Natural killer cell (primary cell): ENCODE results near the gene PGAM4. TPM values are rescaled to one million over a fixed set of nuclear protein-coding genes. Genes with fewer than 3 reads are reported as not detected.
"Not testable (repeated sequence)": the region's sequence is repeated elsewhere in the genome, so short reads cannot be mapped to it uniquely, and the experiment has no call there.

Experiments
- ATAC-seq, 3 donors: fragments of 150-1000 bp in 2 of 3; fragments of 200-7000 bp in 1 of 3; cut with Tn5 transposase; 1 replicate in 1 of 3; 2 replicates in 2 of 3; pipeline ENCODE4 v1.10.0; 2021; ENCODE audit warnings: mild to moderate bottlenecking in 2 of 3, moderate library complexity in 2 of 3
- DNase-seq, 2 donors: peaks; one replicate each; pipeline versions ENCODE4 v3.0.0 to v3.0.0-alpha.2; 2013 to 2021; ENCODE audit warnings: mixed read lengths in 1 of 2
- H3K27ac ChIP-seq: one replicate; pipeline ENCODE4 v1.5.1; 2013; ENCODE audit warnings: mild to moderate bottlenecking, low read length
- H3K27me3 ChIP-seq: one replicate; pipeline ENCODE4 v1.6.1; 2013; ENCODE audit warnings: low read length; ENCODE audit not compliant: control insufficient read depth, insufficient read depth
- H3K36me3 ChIP-seq: one replicate; pipeline ENCODE4 v1.6.1; 2013; ENCODE audit warnings: low read length; ENCODE audit not compliant: control insufficient read depth, insufficient read depth
- H3K4me1 ChIP-seq: one replicate; pipeline ENCODE4 v1.6.1; 2013; ENCODE audit warnings: low read length; ENCODE audit not compliant: control insufficient read depth, insufficient read depth
- H3K4me3 ChIP-seq: one replicate; pipeline ENCODE4 v1.5.1; 2013; ENCODE audit warnings: low read length
- H3K9me3 ChIP-seq: one replicate; pipeline ENCODE4 v1.6.1; 2013; ENCODE audit warnings: low read length; ENCODE audit not compliant: control insufficient read depth, insufficient read depth
- H3K27ac Mint-ChIP-seq, 2 donors: one replicate each; pipeline ENCODE4 v1.8.0; 2022; ENCODE audit warnings: mild to moderate bottlenecking in 2 of 2, mixed read lengths in 2 of 2, moderate library complexity in 1 of 2
- H3K27me3 Mint-ChIP-seq, 2 donors: one replicate each; pipeline ENCODE4 v1.8.0; 2022; ENCODE audit warnings: low read depth in 2 of 2, mixed read lengths in 2 of 2
- H3K36me3 Mint-ChIP-seq: one replicate; pipeline ENCODE4 v1.8.0; 2022; ENCODE audit warnings: mixed read lengths
- H3K4me1 Mint-ChIP-seq, 2 donors: one replicate each; pipeline ENCODE4 v1.8.0; 2022; ENCODE audit warnings: mixed read lengths in 2 of 2
- H3K4me3 Mint-ChIP-seq: one replicate; pipeline ENCODE4 v1.8.0; 2022; ENCODE audit warnings: mild to moderate bottlenecking, moderate library complexity, mixed read lengths
- H3K9me3 Mint-ChIP-seq, 2 donors: one replicate each; pipeline ENCODE4 v1.8.0; 2022; ENCODE audit warnings: mixed read lengths in 2 of 2
- WGBS: methylation state at CpG from one replicate; pipeline ENCODE4 v1.1.7; 2013; ENCODE audit warnings: missing lambda C conversion rate; ENCODE audit not compliant: insufficient coverage; 5-methylcytosine and 5-hydroxymethylcytosine counted together
- intact Hi-C: fragments of 100-400 bp; cut with micrococcal nuclease; formaldehyde crosslinking; loops from one replicate; pipeline ENCODE4 v1.14.2; 2022
- total RNA-seq, 4 donors: library from RNA; stranded (reverse); fragments of 120-200 nt in 1 of 4; gene quantifications; one replicate each; pipeline versions ENCODE4 v1.2.3 to v1.2.4, GENCODE V29; 2013 to 2022
- TF ChIP-seq, protein P1 (sequence below): fragments of 200-600 bp; IDR thresholded peaks from one replicate; pipeline ENCODE4 v1.8.0; 2022; ENCODE audit warnings: antibody characterized with exemption

The PGAM4 gene
- total RNA-seq, 3 donors from 2014 or later (not counting 1 experiment from before 2014, with no cell fraction given): not detected

DNA sequence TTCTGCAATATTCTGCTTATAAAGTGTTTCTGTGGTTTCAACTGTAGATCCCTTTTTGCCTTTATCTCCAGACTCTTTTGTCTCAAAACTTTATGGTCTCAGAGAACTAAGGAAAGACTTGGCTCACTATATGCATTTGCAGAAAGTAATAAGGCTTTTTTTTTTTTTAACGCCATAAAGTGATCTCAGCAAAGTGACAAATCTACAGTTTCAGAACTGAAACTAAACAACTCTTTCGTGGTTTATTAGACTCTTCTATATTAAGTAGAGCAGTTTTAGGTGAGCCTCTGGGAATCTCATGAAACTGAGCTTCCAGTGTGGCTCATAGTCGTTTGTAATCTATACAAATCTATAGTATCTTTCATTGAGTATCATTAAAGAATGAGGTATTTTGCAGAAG, 43.7 kb downstream of the PGAM4 start:
- H3K9me3 Mint-ChIP-seq: no peaks in the 10 kb centered on the region
- Histone ChIP-seq H3K27ac (no peak overlapping the region), H3K36me3 (no peaks in the 10 kb centered on the region), H3K4me1 (no peaks in the 10 kb centered on the region), H3K27me3 (no peaks in the 10 kb centered on the region), H3K4me3 (no peak overlapping the region), H3K9me3 (no peaks in the 10 kb centered on the region)
- H3K4me3 Mint-ChIP-seq: peak overlapping the region; percentile 9
- DNase-seq: no peak
- peak in 2 of 3 donors; percentile 50 to 52 for ATAC-seq
- H3K4me1 Mint-ChIP-seq: peaks cover 0 to 24% of the 10 kb centered on the region in 2 donors
- no CpG with 5 or more reads among the region's 3 CpGs for WGBS
- no peaks in the 10 kb centered on the region for H3K36me3 Mint-ChIP-seq
- intact Hi-C loops: no loop called here
- peak overlapping the region in 1 of 2 donors; percentile 58 for H3K27ac Mint-ChIP-seq
- H3K27me3 Mint-ChIP-seq: no peaks in the 10 kb centered on the region
- TF ChIP-seq, protein P1, sequence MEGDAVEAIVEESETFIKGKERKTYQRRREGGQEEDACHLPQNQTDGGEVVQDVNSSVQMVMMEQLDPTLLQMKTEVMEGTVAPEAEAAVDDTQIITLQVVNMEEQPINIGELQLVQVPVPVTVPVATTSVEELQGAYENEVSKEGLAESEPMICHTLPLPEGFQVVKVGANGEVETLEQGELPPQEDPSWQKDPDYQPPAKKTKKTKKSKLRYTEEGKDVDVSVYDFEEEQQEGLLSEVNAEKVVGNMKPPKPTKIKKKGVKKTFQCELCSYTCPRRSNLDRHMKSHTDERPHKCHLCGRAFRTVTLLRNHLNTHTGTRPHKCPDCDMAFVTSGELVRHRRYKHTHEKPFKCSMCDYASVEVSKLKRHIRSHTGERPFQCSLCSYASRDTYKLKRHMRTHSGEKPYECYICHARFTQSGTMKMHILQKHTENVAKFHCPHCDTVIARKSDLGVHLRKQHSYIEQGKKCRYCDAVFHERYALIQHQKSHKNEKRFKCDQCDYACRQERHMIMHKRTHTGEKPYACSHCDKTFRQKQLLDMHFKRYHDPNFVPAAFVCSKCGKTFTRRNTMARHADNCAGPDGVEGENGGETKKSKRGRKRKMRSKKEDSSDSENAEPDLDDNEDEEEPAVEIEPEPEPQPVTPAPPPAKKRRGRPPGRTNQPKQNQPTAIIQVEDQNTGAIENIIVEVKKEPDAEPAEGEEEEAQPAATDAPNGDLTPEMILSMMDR: no peak

GRCh38 chrX:77924320-77924859, 45.0 kb downstream of the PGAM4 start:
- peaks cover 3% of the 10 kb centered on the region for H3K4me1 ChIP-seq
- ATAC-seq (no peak), DNase-seq (no peak)
- H3K36me3 ChIP-seq: no peaks in the 10 kb centered on the region
- TF ChIP-seq, protein P1: no peak
- Mint-ChIP-seq H3K27ac (no peak overlapping the region), H3K27me3 (no peaks in the 10 kb centered on the region), H3K4me3 (no peak overlapping the region), H3K4me1 (peaks cover 3 to 19% of the 10 kb centered on the region in 2 donors), H3K36me3 (no peaks in the 10 kb centered on the region), H3K9me3 (no peaks in the 10 kb centered on the region)
- intact Hi-C loops: no loop called here
- no peak overlapping the region for H3K4me3 ChIP-seq
- H3K27ac ChIP-seq: no peak overlapping the region
- no peaks in the 10 kb centered on the region for H3K27me3 ChIP-seq
- H3K9me3 ChIP-seq: no peaks in the 10 kb centered on the region
- WGBS: 90% methylated on average over 3 of the region's 8 CpGs

DNA sequence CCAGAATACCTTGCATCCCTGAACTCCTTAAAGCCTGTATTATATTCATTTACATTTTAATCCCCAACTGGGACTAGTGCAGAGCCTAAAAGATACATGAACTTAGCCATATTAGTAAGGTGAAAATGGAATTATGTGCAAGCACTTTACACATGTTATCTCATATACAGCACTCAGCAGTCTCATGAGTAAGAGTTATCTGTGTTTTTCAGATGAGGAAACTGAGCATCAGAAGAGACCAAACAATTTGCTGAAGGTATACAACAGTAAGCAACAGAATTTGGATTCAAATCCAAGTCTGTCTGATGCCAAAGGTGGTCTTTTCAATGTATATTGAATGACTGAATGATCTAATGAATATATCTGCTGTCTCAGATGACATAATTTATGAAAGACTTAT, 46.7 kb downstream of the PGAM4 start:
- TF ChIP-seq, protein P1: no peak
- Mint-ChIP-seq H3K9me3 (no peaks in the 10 kb centered on the region), H3K4me3 (no peak overlapping the region), H3K36me3 (no peaks in the 10 kb centered on the region), H3K27ac (no peak overlapping the region), H3K4me1 (peaks cover 8 to 25% of the 10 kb centered on the region in 2 donors), H3K27me3 (no peaks in the 10 kb centered on the region)
- intact Hi-C loops: no loop called here
- Histone ChIP-seq H3K27ac (no peak overlapping the region), H3K9me3 (no peaks in the 10 kb centered on the region), H3K36me3 (no peaks in the 10 kb centered on the region), H3K4me1 (peaks cover 8% of the 10 kb centered on the region), H3K27me3 (no peaks in the 10 kb centered on the region), H3K4me3 (no peak overlapping the region)
- DNase-seq: no peak
- no peak for ATAC-seq

- H3K27ac ChIP-seq, H3K9me3 Mint-ChIP-seq, intact Hi-C loops, H3K27me3 ChIP-seq, H3K4me1 ChIP-seq, H3K36me3 ChIP-seq, H3K36me3 Mint-ChIP-seq, H3K4me3 ChIP-seq, H3K9me3 ChIP-seq, H3K27me3 Mint-ChIP-seq, DNase-seq: not testable (repeated sequence)
- ATAC-seq: peak in 2 of 3 donors; percentile 55 to 64
- peaks cover 22 to 35% of the 10 kb centered on the region in 2 donors for H3K4me1 Mint-ChIP-seq
- WGBS: 63% methylated on average over 5 of the region's 6 CpGs
- H3K27ac Mint-ChIP-seq: peak overlapping the region; percentile 69 to 75
- H3K4me3 Mint-ChIP-seq: peak overlapping the region; percentile 52
Measured at GRCh38 chrX:77919370-77919769, 50.1 kb downstream of the PGAM4 start.
